ENCODE data around the gene ACTMAP.
"Not testable (repeated sequence)": the region's sequence is repeated elsewhere in the genome, so short reads cannot be mapped to it uniquely, and the experiment has no call there.

DNA sequence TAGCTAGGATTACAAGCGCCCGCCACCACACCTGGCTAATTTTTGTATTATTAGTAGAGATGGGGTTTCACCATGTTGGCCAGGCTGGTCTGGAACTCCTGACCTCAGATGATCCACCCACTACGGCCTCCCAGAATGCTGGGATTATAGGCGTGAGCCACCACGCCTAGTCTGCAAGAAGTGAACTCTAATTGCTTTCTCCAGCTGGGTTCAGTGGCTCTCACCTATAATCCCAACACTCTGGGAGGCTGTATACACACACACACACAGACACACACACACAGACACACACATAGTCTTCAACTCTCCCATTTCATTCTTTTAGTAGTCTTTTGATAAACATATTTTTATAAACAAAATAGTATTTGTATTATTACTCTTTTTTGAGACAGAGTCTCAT, 20.2 kb downstream of the ACTMAP start:
- not testable (repeated sequence) for TF ChIP-seq POLR2A (IDR thresholded peaks at IDR 0.05)
- TF ChIP-seq, protein P1, sequence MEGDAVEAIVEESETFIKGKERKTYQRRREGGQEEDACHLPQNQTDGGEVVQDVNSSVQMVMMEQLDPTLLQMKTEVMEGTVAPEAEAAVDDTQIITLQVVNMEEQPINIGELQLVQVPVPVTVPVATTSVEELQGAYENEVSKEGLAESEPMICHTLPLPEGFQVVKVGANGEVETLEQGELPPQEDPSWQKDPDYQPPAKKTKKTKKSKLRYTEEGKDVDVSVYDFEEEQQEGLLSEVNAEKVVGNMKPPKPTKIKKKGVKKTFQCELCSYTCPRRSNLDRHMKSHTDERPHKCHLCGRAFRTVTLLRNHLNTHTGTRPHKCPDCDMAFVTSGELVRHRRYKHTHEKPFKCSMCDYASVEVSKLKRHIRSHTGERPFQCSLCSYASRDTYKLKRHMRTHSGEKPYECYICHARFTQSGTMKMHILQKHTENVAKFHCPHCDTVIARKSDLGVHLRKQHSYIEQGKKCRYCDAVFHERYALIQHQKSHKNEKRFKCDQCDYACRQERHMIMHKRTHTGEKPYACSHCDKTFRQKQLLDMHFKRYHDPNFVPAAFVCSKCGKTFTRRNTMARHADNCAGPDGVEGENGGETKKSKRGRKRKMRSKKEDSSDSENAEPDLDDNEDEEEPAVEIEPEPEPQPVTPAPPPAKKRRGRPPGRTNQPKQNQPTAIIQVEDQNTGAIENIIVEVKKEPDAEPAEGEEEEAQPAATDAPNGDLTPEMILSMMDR (IDR thresholded peaks at IDR 0.05), result not testable (repeated sequence)

All from adrenal gland (tissue), 5 donors.